ENCODE results near the gene BPTF. TPM values are rescaled to one million over a fixed set of nuclear protein-coding genes. Genes with fewer than 3 reads are reported as not detected.
A peak's percentile ranks its signal among the peaks of the same experiment; 100 is the strongest.
"Not testable (repeated sequence)": the region's sequence is repeated elsewhere in the genome, so short reads cannot be mapped to it uniquely, and the experiment has no call there.

BPTF gene
- total and polyA plus RNA-seq, 12 donors: 17.3 to 91.6 (median 62.2) TPM

GRCh38 chr17:67963145-67963572 lies 137.9 kb downstream of the BPTF start:
- WGBS, 4 donors: 0% methylated on average over 1 of the region's 1 CpG
- not testable (repeated sequence) for H3K4me1 ChIP-seq (replicated peaks in 1 of 2); H3K27ac ChIP-seq; H3K27me3 ChIP-seq; H3K9me3 ChIP-seq (replicated peaks in 1 of 3); H3K4me3 ChIP-seq
- peaks cover 0 to 57% of the 10 kb centered on the region in 2 donors for H3K36me3 ChIP-seq (replicated peaks in 1 of 2)
- TF ChIP-seq CTCF (IDR thresholded peaks at IDR 0.05): peak; percentile 62 to 80 (median 73)
- intact Hi-C loops (cut with DNase I): loop anchor here in 1 of 2 donors (10.0 kb wide), 1 partner anchor 52 kb away; no protein-coding TSS in a partner anchor
- DNase-seq: peak; percentile 67 to 87 (median 78)

GRCh38 chr17:67970783-67971182 lies 145.5 kb downstream of the BPTF start:
- intact Hi-C loops (cut with DNase I): no loop called here
- H3K27me3 ChIP-seq: no peaks in the 10 kb centered on the region
- no peak overlapping the region for H3K27ac ChIP-seq
- no peaks in the 10 kb centered on the region for H3K9me3 ChIP-seq (replicated peaks in 1 of 3)
- no peak for DNase-seq
- H3K4me1 ChIP-seq (replicated peaks in 1 of 2): no peaks in the 10 kb centered on the region
- WGBS, 4 donors: 96 to 98% (median 96%) methylated on average over 7 of the region's 7 CpGs
- H3K4me3 ChIP-seq: no peak overlapping the region
- H3K36me3 ChIP-seq (replicated peaks in 1 of 2): peaks cover 0 to 25% of the 10 kb centered on the region in 2 donors
- TF ChIP-seq POLR2A (IDR thresholded peaks at IDR 0.05): no peak
- no peak for TF ChIP-seq CTCF (IDR thresholded peaks at IDR 0.05)

GRCh38 chr17:67974185-67974584 lies 148.9 kb downstream of the BPTF start:
- H3K9me3 ChIP-seq (replicated peaks in 1 of 3): no peaks in the 10 kb centered on the region
- intact Hi-C loops (cut with DNase I): no loop called here
- H3K27ac ChIP-seq: no peak overlapping the region
- no peaks in the 10 kb centered on the region for H3K27me3 ChIP-seq
- H3K36me3 ChIP-seq (replicated peaks in 1 of 2): peaks cover 0 to 6% of the 10 kb centered on the region in 2 donors
- TF ChIP-seq CTCF (IDR thresholded peaks at IDR 0.05): no peak
- TF ChIP-seq POLR2A (IDR thresholded peaks at IDR 0.05): no peak
- 83 to 92% (median 87%) methylated on average over 9 of the region's 9 CpGs for WGBS, 4 donors
- H3K4me3 ChIP-seq: no peak overlapping the region
- DNase-seq: no peak
- peaks cover 0 to 8% of the 10 kb centered on the region in 2 donors for H3K4me1 ChIP-seq (replicated peaks in 1 of 2)

GRCh38 chr17:67974598-67975066 lies 149.3 kb downstream of the BPTF start:
- Histone ChIP-seq H3K27me3 (no peaks in the 10 kb centered on the region), H3K9me3 (replicated peaks in 1 of 3) (no peaks in the 10 kb centered on the region), H3K27ac (no peak overlapping the region), H3K4me1 (replicated peaks in 1 of 2) (peaks cover 0 to 8% of the 10 kb centered on the region in 2 donors), H3K36me3 (replicated peaks in 1 of 2) (peaks cover 0 to 6% of the 10 kb centered on the region in 2 donors), H3K4me3 (no peak overlapping the region)
- DNase-seq: peak in 1 of 7 donors; percentile 41
- intact Hi-C loops (cut with DNase I): no loop called here
- 59 to 70% (median 67%) methylated on average over 8 of the region's 8 CpGs for WGBS, 4 donors
- TF ChIP-seq CTCF (IDR thresholded peaks at IDR 0.05) (no peak), POLR2A (IDR thresholded peaks at IDR 0.05) (no peak)

GRCh38 chr17:67976306-67976705 lies 151.0 kb downstream of the BPTF start:
- intact Hi-C loops (cut with DNase I); H3K4me3 ChIP-seq; H3K27me3 ChIP-seq; H3K36me3 ChIP-seq (replicated peaks in 1 of 2); H3K27ac ChIP-seq; H3K4me1 ChIP-seq (replicated peaks in 1 of 2); H3K9me3 ChIP-seq (replicated peaks in 1 of 3): not testable (repeated sequence)
- WGBS, 4 donors: 79 to 95% (median 91%) methylated on average over 6 of the region's 6 CpGs
- DNase-seq: peak in 1 of 7 donors; percentile 41

All from adrenal gland (tissue), 12 donors.